ENCODE results near the gene HS6ST2.

The HS6ST2 gene

GRCh38 chrX:132594999-132595398, 363.4 kb downstream of the HS6ST2 start:
- no peaks in the 10 kb centered on the region for H3K9me3 Mint-ChIP-seq
- ATAC-seq (no peak), DNase-seq (ENCODE audit: low spot score in 2 of 2) (no peak)
- H3K36me3 Mint-ChIP-seq: no peaks in the 10 kb centered on the region
- no peaks in the 10 kb centered on the region for H3K4me1 Mint-ChIP-seq
- no peak overlapping the region for H3K27ac Mint-ChIP-seq
- H3K4me3 Mint-ChIP-seq: no peak overlapping the region

GRCh38 chrX:132594129-132594528, 364.3 kb downstream of the HS6ST2 start:
- DNase-seq (ENCODE audit: low spot score in 2 of 2): no peak
- Mint-ChIP-seq H3K9me3 (no peaks in the 10 kb centered on the region), H3K36me3 (no peaks in the 10 kb centered on the region), H3K4me3 (no peak overlapping the region), H3K27ac (no peak overlapping the region), H3K4me1 (no peaks in the 10 kb centered on the region)
- no peak for ATAC-seq

GRCh38 chrX:132592880-132593279, 365.5 kb downstream of the HS6ST2 start:
- ATAC-seq: no peak
- Mint-ChIP-seq H3K27ac (no peak overlapping the region), H3K4me1 (no peaks in the 10 kb centered on the region), H3K9me3 (no peaks in the 10 kb centered on the region), H3K36me3 (no peaks in the 10 kb centered on the region), H3K4me3 (no peak overlapping the region)
- DNase-seq (ENCODE audit: low spot score in 2 of 2): no peak

- H3K4me1 Mint-ChIP-seq: no peaks in the 10 kb centered on the region
- H3K9me3 Mint-ChIP-seq: no peaks in the 10 kb centered on the region
- DNase-seq (ENCODE audit: low spot score in 2 of 2): no peak
- no peaks in the 10 kb centered on the region for H3K36me3 Mint-ChIP-seq
- H3K27ac Mint-ChIP-seq: no peak overlapping the region
- H3K4me3 Mint-ChIP-seq: no peak overlapping the region
- ATAC-seq: no peak
Measured at GRCh38 chrX:132591719-132592275, 366.6 kb downstream of the HS6ST2 start.

- Mint-ChIP-seq H3K4me3 (no peak overlapping the region), H3K36me3 (no peaks in the 10 kb centered on the region), H3K4me1 (no peaks in the 10 kb centered on the region), H3K27ac (no peak overlapping the region), H3K9me3 (no peaks in the 10 kb centered on the region)
- ATAC-seq (no peak), DNase-seq (ENCODE audit: low spot score in 2 of 2) (no peak)
Measured at GRCh38 chrX:132590350-132591026, 367.9 kb downstream of the HS6ST2 start.

GRCh38 chrX:132584936-132585335, 373.5 kb downstream of the HS6ST2 start:
- Mint-ChIP-seq H3K4me3 (no peak overlapping the region), H3K36me3 (no peaks in the 10 kb centered on the region), H3K9me3 (no peaks in the 10 kb centered on the region), H3K4me1 (no peaks in the 10 kb centered on the region), H3K27ac (no peak overlapping the region)
- DNase-seq (ENCODE audit: low spot score in 2 of 2) (no peak), ATAC-seq (no peak)

- Mint-ChIP-seq H3K9me3 (no peaks in the 10 kb centered on the region), H3K36me3 (no peaks in the 10 kb centered on the region), H3K27ac (no peak overlapping the region), H3K4me3 (no peak overlapping the region), H3K4me1 (no peaks in the 10 kb centered on the region)
- no peak for DNase-seq (ENCODE audit: low spot score in 2 of 2)
- no peak for ATAC-seq
Measured at GRCh38 chrX:132576939-132577338, 381.5 kb downstream of the HS6ST2 start.
